Activated naive CD4-positive, alpha-beta T cell treated with anti-CD3 and anti-CD28 coated beads, Interleukin-2, amount 50 U/mL, for 16 hours (primary cell): ENCODE data around the gene TRMT13.
"Not testable (repeated sequence)": the region's sequence is repeated elsewhere in the genome, so short reads cannot be mapped to it uniquely, and the experiment has no call there.

Experiments
- DNase-seq: peaks from one replicate; pipeline ENCODE4 v3.0.0-alpha.2; 2020

Gene TRMT13

DNA sequence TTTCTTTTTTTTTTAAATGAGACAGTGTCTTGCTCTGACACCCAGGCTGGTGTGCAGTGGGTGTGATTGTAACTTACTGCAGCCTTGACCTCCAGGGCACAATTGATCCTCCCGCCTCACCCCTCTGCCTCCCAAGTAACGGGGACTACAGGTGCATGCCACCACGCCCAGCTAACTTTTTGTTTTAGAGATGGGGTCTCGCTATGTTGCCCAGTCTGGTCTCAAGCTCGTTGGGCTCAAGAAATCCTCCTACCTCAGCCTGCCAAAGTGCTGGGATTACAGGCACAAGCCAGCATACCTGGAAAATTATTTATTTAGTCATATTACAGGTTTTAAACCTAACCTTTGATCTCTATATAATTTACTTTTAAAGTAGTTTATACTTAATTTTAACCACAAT, 31.7 kb downstream of the TRMT13 start:
- no peak for DNase-seq

DNA sequence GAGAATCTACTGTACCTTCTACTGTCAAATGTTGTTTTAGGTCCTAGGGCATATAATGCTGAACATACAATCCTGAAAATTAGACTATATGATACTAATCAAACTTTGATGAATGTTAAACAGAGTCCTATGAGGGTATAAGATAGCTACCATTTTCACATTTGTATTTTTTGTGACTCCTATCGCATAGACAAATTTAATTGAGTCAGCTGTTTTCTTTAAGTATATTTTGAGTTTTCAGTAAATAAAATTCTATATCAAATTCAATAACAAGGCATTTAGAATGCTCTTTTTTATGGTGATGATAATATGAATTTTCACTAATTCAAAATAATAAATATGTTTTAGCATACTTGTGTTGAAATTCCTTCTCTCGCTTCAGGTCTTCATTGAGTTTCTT, 35.1 kb downstream of the TRMT13 start:
- DNase-seq: no peak

GRCh38 chr1:100177295-100178041, 44.5 kb downstream of the TRMT13 start:
- no peak for DNase-seq

- no peak for DNase-seq
These were observed 45.1 kb downstream of the TRMT13 start, which contains the start of gene LRRC39 for GRCh38 chr1:100178091-100178490. Gene LRRC39, minus strand, starts transcription at chr1:100178256. Its CDS starts 9,740 bp downstream, at chr1:100168516.

GRCh38 chr1:100183370-100183769, 50.4 kb downstream of the TRMT13 start:
- no peak for DNase-seq

GRCh38 chr1:100184536-100184935, 51.6 kb downstream of the TRMT13 start:
- DNase-seq: no peak

DNA sequence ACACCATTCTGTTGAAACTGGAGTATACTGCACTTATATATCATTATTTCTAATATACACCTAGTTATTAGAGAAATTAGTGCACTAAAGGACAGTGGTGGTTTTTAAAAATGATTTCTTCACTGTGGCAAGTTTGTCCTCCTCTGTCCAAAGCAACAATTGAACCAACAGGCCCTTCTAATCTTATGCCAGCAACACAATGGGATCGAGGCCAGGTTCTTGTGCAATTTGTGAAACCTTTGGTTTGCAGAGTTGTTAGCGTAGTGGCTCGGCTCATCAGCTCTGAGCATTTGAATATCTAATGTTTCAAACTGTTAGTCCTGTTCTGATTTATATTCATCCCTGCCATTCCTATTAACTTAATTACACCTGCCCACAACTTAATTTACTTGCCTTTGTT, 54.9 kb downstream of the TRMT13 start:
- DNase-seq: no peak

DNA sequence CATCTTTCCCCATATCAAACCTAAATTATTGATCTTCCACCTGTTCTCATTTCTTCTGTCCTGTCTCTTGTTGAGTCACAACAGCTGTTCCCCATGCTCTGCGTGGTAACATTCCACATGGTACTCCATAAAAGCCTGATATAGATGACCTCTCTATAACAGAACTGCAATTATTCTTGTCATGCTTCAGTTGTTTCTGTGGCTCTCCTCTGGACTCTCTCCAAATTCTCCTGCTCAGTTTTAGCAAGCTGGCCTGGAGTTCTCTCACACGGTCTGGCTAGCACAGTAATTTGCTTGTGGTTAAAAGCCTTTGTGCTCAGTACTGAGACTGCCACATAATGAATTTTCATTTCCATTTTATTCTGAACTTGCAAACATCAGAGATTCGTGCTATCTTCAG, 55.7 kb downstream of the TRMT13 start:
- DNase-seq: no peak

GRCh38 chr1:100198596-100198995, 65.6 kb downstream of the TRMT13 start:
- no peak for DNase-seq

DNA sequence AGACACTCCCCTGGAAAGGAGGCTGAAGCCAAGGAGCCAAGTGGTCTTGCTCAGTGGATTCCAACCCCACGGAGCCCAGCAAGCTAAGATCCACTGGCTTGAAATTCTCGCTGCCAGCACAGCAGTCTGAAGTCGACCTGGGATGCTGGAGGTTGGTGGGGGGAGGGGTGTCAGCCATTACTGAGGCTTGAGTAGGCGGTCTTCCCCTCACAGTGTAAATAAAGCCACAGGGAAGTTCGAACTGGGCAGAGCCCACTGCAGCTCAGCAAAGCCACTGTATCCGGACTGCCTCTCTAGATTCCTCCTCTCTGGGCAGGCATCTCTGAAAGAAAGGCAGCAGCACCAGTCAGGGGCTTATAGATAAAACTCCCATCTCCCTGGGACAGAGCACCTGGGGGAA, 67.1 kb downstream of the TRMT13 start:
- DNase-seq: not testable (repeated sequence)
